COLO668 (cell line): ENCODE data around the gene HSF2BP.
"Not testable (repeated sequence)": the region's sequence is repeated elsewhere in the genome, so short reads cannot be mapped to it uniquely, and the experiment has no call there.

Experiments used
- DNase-seq: peaks from one replicate; lab custom pipeline; 2025; ENCODE audit not compliant: unreplicated experiment; lab: John Stamatoyannopoulos, UW

Gene HSF2BP

GRCh38 chr21:43598416-43599120, 60.7 kb downstream of the HSF2BP start:
- no peak for DNase-seq

- no peak for DNase-seq
Measured at GRCh38 chr21:43597540-43598250, 61.6 kb downstream of the HSF2BP start.

- DNase-seq: no peak
Measured at GRCh38 chr21:43597052-43597451, 62.2 kb downstream of the HSF2BP start.

GRCh38 chr21:43596616-43597015, 62.7 kb downstream of the HSF2BP start:
- DNase-seq: no peak

- DNase-seq: not testable (repeated sequence)
Measured at GRCh38 chr21:43595769-43596168, 63.5 kb downstream of the HSF2BP start.

- DNase-seq: no peak
Measured at GRCh38 chr21:43593078-43593477, 66.2 kb downstream of the HSF2BP start.

GRCh38 chr21:43591571-43591970, 67.7 kb downstream of the HSF2BP start:
- DNase-seq: no peak

GRCh38 chr21:43590194-43590593, 69.1 kb downstream of the HSF2BP start:
- DNase-seq: no peak

- DNase-seq: no peak
Measured at GRCh38 chr21:43588957-43589356, 70.3 kb downstream of the HSF2BP start.

GRCh38 chr21:43585924-43586413, 73.3 kb downstream of the HSF2BP start:
- DNase-seq: no peak

- no peak for DNase-seq
Measured at GRCh38 chr21:43585514-43585913, 73.8 kb downstream of the HSF2BP start.

GRCh38 chr21:43581453-43581852, 77.8 kb downstream of the HSF2BP start:
- no peak for DNase-seq

- DNase-seq: no peak
Measured at GRCh38 chr21:43578677-43579303, 80.5 kb downstream of the HSF2BP start.

- DNase-seq: no peak
Measured at GRCh38 chr21:43575473-43575844, 83.8 kb downstream of the HSF2BP start.

GRCh38 chr21:43574741-43575472, 84.4 kb downstream of the HSF2BP start:
- DNase-seq: no peak

- DNase-seq: no peak
Measured at GRCh38 chr21:43573921-43574320, 85.4 kb downstream of the HSF2BP start.

GRCh38 chr21:43572446-43572845, 86.8 kb downstream of the HSF2BP start:
- no peak for DNase-seq

- no peak for DNase-seq
Measured at GRCh38 chr21:43571976-43572375, 87.3 kb downstream of the HSF2BP start.

- not testable (repeated sequence) for DNase-seq
Measured at GRCh38 chr21:43570195-43570594, 89.1 kb downstream of the HSF2BP start.

GRCh38 chr21:43562451-43562850, 96.8 kb downstream of the HSF2BP start:
- not testable (repeated sequence) for DNase-seq

- DNase-seq: not testable (repeated sequence)
Measured at GRCh38 chr21:43540561-43540960, 118.7 kb downstream of the HSF2BP start.
